Activated CD4-positive, alpha-beta T cell treated with anti-CD3 and anti-CD28 coated beads, Interleukin-2, amount 10 ng/mL, durations not matched to agents 24 days and 14 days (primary cell): Measurements from ENCODE around the gene PRKCH. TPM values are rescaled to one million over a fixed set of nuclear protein-coding genes. Genes with fewer than 3 reads are reported as not detected.
A peak's percentile ranks its signal among the peaks of the same experiment; 100 is the strongest.
"Not testable (repeated sequence)": the region's sequence is repeated elsewhere in the genome, so short reads cannot be mapped to it uniquely, and the experiment has no call there.

Experiments
- DNase-seq: peaks from one replicate; pipeline ENCODE4 v3.0.0; 2022
- H3K27ac Mint-ChIP-seq: one replicate; pipeline ENCODE4 v1.8.0; 2022; ENCODE audit warnings: mild to moderate bottlenecking, mixed read lengths
- H3K27me3 Mint-ChIP-seq: one replicate; pipeline ENCODE4 v1.8.0; 2022; ENCODE audit warnings: mixed read lengths
- H3K36me3 Mint-ChIP-seq: one replicate; pipeline ENCODE4 v1.8.0; 2022; ENCODE audit warnings: low read depth, mild to moderate bottlenecking, mixed read lengths
- H3K4me1 Mint-ChIP-seq: one replicate; pipeline ENCODE4 v1.8.0; 2021; ENCODE audit warnings: mixed read lengths
- H3K4me3 Mint-ChIP-seq: one replicate; pipeline ENCODE4 v1.8.0; 2022; ENCODE audit warnings: mild to moderate bottlenecking, moderate library complexity, mixed read lengths
- H3K9me3 Mint-ChIP-seq: one replicate; pipeline ENCODE4 v1.8.0; 2021; ENCODE audit warnings: mixed read lengths
- intact Hi-C: fragments of 100-400 bp; cut with micrococcal nuclease; formaldehyde crosslinking; loops from one replicate; pipeline ENCODE4 v1.15.1; 2023
- total RNA-seq: library from RNA; stranded (reverse); gene quantifications from 2 replicates; pipeline ENCODE4 v1.2.3, GENCODE V29; 2022

Gene PRKCH
- total RNA-seq, 1 donor from 2014 or later = 118 TPM

GRCh38 chr14:61459229-61459628, 137.8 kb downstream of the PRKCH start:
- Mint-ChIP-seq H3K9me3 (no peaks in the 10 kb centered on the region), H3K36me3 (peaks cover 85% of the 10 kb centered on the region), H3K4me1 (peaks cover 63% of the 10 kb centered on the region), H3K27me3 (no peaks in the 10 kb centered on the region), H3K4me3 (no peak overlapping the region), H3K27ac (peak overlapping the region; percentile 73)
- intact Hi-C loops = loop anchor here (10.0 kb wide), 1 partner anchor 134 kb away; the partner anchor contains the start of gene PRKCH
- DNase-seq = no peak

GRCh38 chr14:61460063-61460462, 138.7 kb downstream of the PRKCH start:
- DNase-seq = no peak
- H3K4me1 Mint-ChIP-seq = peaks cover 58% of the 10 kb centered on the region
- H3K36me3 Mint-ChIP-seq = peaks cover 87% of the 10 kb centered on the region
- H3K4me3 Mint-ChIP-seq = no peak overlapping the region
- peaks cover 4% of the 10 kb centered on the region for H3K9me3 Mint-ChIP-seq
- intact Hi-C loops = loop anchor here (2.0 kb wide), 2 partner anchors 271 to 667 kb away; no protein-coding TSS in a partner anchor
- peak overlapping the region; percentile 43 for H3K27ac Mint-ChIP-seq
- H3K27me3 Mint-ChIP-seq = no peaks in the 10 kb centered on the region

- Mint-ChIP-seq H3K27me3 (no peaks in the 10 kb centered on the region), H3K27ac (peak overlapping the region; percentile 91), H3K4me1 (peaks cover 54% of the 10 kb centered on the region), H3K4me3 (peak overlapping the region; percentile 38), H3K9me3 (peaks cover 4% of the 10 kb centered on the region), H3K36me3 (peaks cover 85% of the 10 kb centered on the region)
- intact Hi-C loops = loop anchor here (1.0 to 2.0 kb wide), 3 partner anchors 270 to 666 kb away; no protein-coding TSS in a partner anchor
- DNase-seq = peak; percentile 75
Measured at GRCh38 chr14:61460718-61461611, 139.6 kb downstream of the PRKCH start.

DNA sequence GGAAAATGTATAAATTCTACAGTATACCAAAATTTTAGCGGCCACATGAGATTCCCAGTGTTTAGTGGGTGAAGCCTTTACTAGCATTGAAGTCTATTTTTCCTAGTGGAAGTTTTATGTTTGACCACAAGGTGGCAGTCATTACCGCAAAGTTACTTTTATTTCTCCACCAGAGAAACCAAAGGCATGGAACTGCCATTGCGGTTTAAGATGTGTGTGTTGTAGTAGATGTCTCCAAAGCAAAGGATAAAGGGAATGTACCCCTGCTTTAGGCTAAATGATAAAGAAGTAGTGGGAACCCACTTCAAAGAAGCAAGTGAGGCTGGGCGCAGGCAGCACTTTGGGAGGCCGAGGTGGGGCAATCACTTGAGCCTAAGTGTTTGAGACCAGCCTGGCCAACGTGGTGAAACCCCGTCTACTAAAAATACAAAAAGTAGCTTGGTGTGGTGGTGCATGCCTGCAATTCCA, 140.5 kb downstream of the PRKCH start:
- peak; percentile 86 for DNase-seq
- Mint-ChIP-seq H3K36me3 (peaks cover 82% of the 10 kb centered on the region), H3K27me3 (no peaks in the 10 kb centered on the region), H3K9me3 (peaks cover 4% of the 10 kb centered on the region), H3K4me1 (peaks cover 50% of the 10 kb centered on the region), H3K27ac (peak overlapping the region; percentile 91), H3K4me3 (peak overlapping the region; percentile 28)
- intact Hi-C loops = loop anchor here (1.0 to 2.0 kb wide), 3 partner anchors 269 to 665 kb away; no protein-coding TSS in a partner anchor

DNA sequence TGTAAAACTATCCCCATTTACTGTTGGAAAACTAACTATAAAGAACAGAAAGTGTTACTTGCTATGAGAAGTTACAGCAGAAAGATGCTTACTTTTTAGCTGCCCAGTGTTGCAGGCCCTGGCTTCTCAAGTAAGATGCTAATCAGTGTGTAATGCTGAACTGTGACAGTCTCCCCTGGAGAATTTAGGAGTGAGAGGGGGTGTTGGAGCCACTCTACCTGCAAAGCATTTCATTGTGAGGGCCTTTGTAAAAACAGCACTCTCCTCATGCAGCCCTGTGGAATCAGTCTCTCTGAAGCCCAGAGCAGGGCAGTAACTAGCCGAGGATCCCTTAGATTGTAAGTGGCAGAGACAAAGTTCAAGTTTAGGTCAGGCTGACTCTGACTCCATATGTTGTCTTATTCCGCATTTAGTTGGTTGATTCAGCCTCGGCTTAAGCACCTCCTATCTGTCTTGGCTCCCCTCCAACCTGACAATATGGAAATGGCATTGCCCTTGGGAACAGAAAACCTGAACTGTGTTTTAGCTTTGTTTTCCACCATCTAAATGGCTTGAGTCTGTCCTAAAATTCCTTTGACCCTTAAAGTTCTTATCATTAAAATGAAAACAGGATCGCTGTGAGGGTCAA, 141.3 kb downstream of the PRKCH start:
- H3K27ac Mint-ChIP-seq = peak overlapping the region; percentile 50
- H3K9me3 Mint-ChIP-seq = peaks cover 4% of the 10 kb centered on the region
- intact Hi-C loops = no loop called here

GRCh38 chr14:61463664-61464285, 142.4 kb downstream of the PRKCH start:
- intact Hi-C loops = no loop called here
- no peak overlapping the region for H3K4me3 Mint-ChIP-seq
- peaks cover 72% of the 10 kb centered on the region for H3K36me3 Mint-ChIP-seq
- DNase-seq = no peak
- H3K27me3 Mint-ChIP-seq = no peaks in the 10 kb centered on the region
- H3K9me3 Mint-ChIP-seq = peaks cover 4% of the 10 kb centered on the region
- H3K27ac Mint-ChIP-seq = no peak overlapping the region
- peaks cover 49% of the 10 kb centered on the region for H3K4me1 Mint-ChIP-seq

More for the DNA sequence above, 141.3 kb downstream of the PRKCH start:
- H3K27me3 Mint-ChIP-seq = no peaks in the 10 kb centered on the region
- peaks cover 48% of the 10 kb centered on the region for H3K4me1 Mint-ChIP-seq
- H3K4me3 Mint-ChIP-seq = no peak overlapping the region
- no peak for DNase-seq
- peaks cover 75% of the 10 kb centered on the region for H3K36me3 Mint-ChIP-seq

- H3K9me3 Mint-ChIP-seq, H3K4me3 Mint-ChIP-seq, H3K27me3 Mint-ChIP-seq, intact Hi-C loops, DNase-seq: not testable (repeated sequence)
- Mint-ChIP-seq H3K4me1 (peaks cover 51% of the 10 kb centered on the region), H3K27ac (peak overlapping the region; percentile 32), H3K36me3 (peaks cover 69% of the 10 kb centered on the region)
Measured at GRCh38 chr14:61464539-61465320, 143.4 kb downstream of the PRKCH start.

DNA sequence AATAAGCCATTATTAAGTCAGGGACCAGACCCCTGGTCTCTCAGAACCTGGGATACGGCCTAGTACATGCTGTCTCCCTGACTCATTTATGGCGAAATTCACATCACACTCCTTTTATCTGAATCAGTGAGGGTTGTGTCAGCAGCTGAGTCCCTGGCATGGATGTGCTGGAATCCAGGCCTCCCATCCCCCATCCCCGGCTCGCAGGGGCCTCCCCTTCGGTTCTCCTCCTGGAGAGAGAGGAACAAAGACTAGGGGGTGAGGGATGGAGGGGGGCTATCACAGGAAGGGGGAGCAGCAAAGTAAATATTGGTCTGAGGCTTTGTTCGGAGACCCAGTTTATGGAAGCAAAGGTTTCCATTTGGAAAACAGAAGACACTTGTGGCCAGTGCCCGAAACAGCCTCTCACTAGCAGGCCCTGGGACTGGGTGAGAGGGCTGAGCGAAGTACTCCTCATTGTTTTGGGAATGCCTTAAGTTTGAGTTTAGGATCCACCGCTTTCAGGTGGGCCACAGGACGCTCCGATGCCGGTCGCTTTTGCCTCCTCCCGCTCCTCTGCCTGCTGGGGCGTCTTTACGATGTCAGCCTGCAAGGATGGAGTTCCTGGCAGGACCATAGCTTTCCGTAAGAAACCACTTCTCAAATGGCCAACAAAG, 145.0 kb downstream of the PRKCH start:
- Mint-ChIP-seq H3K4me1 (peaks cover 60% of the 10 kb centered on the region), H3K27ac (no peak overlapping the region), H3K36me3 (peaks cover 68% of the 10 kb centered on the region), H3K27me3 (no peaks in the 10 kb centered on the region), H3K4me3 (no peak overlapping the region), H3K9me3 (peaks cover 4% of the 10 kb centered on the region)
- intact Hi-C loops = no loop called here
- no peak for DNase-seq

GRCh38 chr14:61466905-61467280, 145.5 kb downstream of the PRKCH start:
- Mint-ChIP-seq H3K27ac (no peak overlapping the region), H3K4me3 (no peak overlapping the region), H3K9me3 (peaks cover 4% of the 10 kb centered on the region), H3K4me1 (peaks cover 60% of the 10 kb centered on the region), H3K27me3 (no peaks in the 10 kb centered on the region), H3K36me3 (peaks cover 66% of the 10 kb centered on the region)
- no peak for DNase-seq
- intact Hi-C loops = no loop called here

DNA sequence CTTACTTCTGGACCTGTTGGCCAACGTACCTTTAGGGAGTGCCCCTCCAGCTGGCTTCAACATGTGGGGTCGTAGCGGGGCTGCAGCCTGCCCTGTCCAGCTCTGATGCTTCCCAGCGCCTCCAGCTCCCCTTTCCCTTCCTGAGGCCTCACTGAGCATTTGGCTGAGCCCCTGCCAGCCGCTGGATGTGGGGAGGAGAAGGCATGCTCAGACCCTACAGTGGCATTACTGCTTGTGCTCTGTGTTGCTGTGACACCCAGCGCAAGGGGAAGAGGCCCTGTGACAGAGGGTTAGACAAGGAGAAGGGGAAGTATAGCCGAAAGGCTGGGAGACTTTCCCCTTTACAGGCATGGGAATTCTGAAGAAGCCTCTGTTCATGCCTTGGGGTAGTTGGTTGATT, 145.9 kb downstream of the PRKCH start:
- intact Hi-C loops = no loop called here
- Mint-ChIP-seq H3K36me3 (peaks cover 63% of the 10 kb centered on the region), H3K27me3 (no peaks in the 10 kb centered on the region), H3K27ac (no peak overlapping the region), H3K4me3 (no peak overlapping the region), H3K9me3 (peaks cover 4% of the 10 kb centered on the region), H3K4me1 (peaks cover 59% of the 10 kb centered on the region)
- DNase-seq = no peak

DNA sequence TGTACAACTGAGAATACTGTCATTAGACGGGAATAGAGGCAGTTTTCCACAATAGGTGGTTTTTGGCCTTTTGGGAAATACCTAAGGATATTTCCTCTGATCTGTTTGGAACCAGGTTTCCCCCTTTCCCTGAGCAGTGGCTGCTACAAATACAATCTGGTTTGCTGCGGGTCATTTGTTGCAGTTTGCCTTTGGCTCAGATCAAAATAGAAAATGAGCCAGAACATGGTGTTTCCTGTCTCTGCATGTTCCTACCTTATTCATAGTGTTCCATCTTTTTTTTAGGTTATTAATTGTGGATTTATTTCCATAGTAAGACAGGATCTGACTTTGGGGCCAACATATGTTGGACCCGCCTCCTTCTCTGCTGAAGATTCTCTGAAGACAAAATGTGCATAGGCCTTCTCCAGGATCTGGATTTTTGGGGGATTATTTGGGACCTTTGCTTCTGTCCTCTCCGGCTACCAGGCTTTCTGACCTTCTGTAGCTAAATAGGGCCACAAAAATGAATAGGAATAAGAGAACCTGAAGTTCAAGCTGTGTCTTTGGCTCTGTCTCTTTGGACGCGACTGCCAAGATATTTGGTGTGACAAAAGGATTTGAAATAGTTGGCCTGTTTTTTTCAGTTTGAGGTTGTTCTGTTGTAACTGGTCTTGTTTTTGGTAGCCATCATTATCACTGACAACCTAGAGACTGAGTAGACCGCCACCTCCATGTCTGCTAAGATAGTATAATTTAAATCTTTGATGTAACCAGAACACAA, 146.9 kb downstream of the PRKCH start:
- Mint-ChIP-seq H3K4me3 (no peak overlapping the region), H3K27ac (peak overlapping the region; percentile 22), H3K27me3 (no peaks in the 10 kb centered on the region), H3K36me3 (peaks cover 58% of the 10 kb centered on the region), H3K9me3 (peaks cover 5% of the 10 kb centered on the region), H3K4me1 (peaks cover 65% of the 10 kb centered on the region)
- intact Hi-C loops = no loop called here
- DNase-seq = no peak

DNA sequence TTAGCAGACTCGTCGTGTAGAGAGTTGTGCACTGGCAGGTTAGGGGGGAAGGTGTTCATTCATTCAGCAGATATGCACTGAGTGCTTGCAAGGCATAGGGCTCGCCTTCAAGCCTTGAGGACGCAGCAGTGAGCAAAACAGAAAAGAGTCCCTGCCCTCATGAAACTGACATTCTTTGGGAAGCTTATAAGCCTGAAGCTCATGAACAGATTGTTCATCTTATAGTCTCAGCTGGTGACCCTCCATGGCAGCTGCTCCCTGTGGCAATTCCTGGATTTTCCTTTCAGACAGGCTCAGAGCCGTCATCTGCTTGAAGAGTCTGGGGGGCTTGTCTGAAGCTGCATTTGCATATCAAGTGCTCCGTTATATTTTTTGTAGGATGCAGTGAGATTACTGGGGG, 148.4 kb downstream of the PRKCH start:
- Mint-ChIP-seq H3K36me3 (peaks cover 50% of the 10 kb centered on the region), H3K9me3 (peaks cover 3% of the 10 kb centered on the region), H3K4me3 (peak overlapping the region; percentile 15), H3K27ac (peak overlapping the region; percentile 39), H3K4me1 (peaks cover 70% of the 10 kb centered on the region), H3K27me3 (no peaks in the 10 kb centered on the region)
- intact Hi-C loops = loop anchor here (10.0 kb wide), 1 partner anchor 95 kb away; no protein-coding TSS in a partner anchor
- DNase-seq = no peak
